Inferior parietal cortex (tissue), 1 donor: ENCODE results near the gene KCTD6.

Experiments used
- DNase-seq: peaks from one replicate; pipeline ENCODE4 v3.0.0-alpha.2; 2016; ENCODE audit errors: extremely low spot score

KCTD6 gene

GRCh38 chr3:58485801-58486435 lies 6.0 kb upstream of the KCTD6 start:
- no peak for DNase-seq

- DNase-seq = peak; percentile 36
Observed at GRCh38 chr3:58487140-58487886, 4.6 kb upstream of the KCTD6 start.

- no peak for DNase-seq
Observed at GRCh38 chr3:58488967-58489366, 2.9 kb upstream of the KCTD6 start.

- DNase-seq = no peak
Observed at GRCh38 chr3:58490860-58491501, 915 bp upstream of the KCTD6 start.

- peak; percentile 39 for DNase-seq
Observed at GRCh38 chr3:58492494-58492905, 604 bp downstream of the KCTD6 start.

GRCh38 chr3:58494107-58494506 lies 2.2 kb downstream of the KCTD6 start:
- no peak for DNase-seq

GRCh38 chr3:58495101-58495500 lies 3.2 kb downstream of the KCTD6 start:
- DNase-seq = no peak

- no peak for DNase-seq
Observed at GRCh38 chr3:58496206-58496857, 4.4 kb downstream of the KCTD6 start.

GRCh38 chr3:58497097-58497496 lies 5.2 kb downstream of the KCTD6 start:
- DNase-seq = peak; percentile 65

- no peak for DNase-seq
Observed at GRCh38 chr3:58502872-58503271, 11.0 kb downstream of the KCTD6 start.

- no peak for DNase-seq
Observed at GRCh38 chr3:58507356-58508078, 15.6 kb downstream of the KCTD6 start.

- no peak for DNase-seq
Observed at GRCh38 chr3:58508437-58508836, 16.5 kb downstream of the KCTD6 start.

- no peak for DNase-seq
Observed at GRCh38 chr3:58514405-58514804, 22.5 kb downstream of the KCTD6 start.

- DNase-seq = no peak
Observed at GRCh38 chr3:58518291-58518789, 26.4 kb downstream of the KCTD6 start.

GRCh38 chr3:58519668-58520402 lies 27.9 kb downstream of the KCTD6 start:
- DNase-seq = no peak

GRCh38 chr3:58520403-58521335 lies 28.8 kb downstream of the KCTD6 start:
- no peak for DNase-seq

- DNase-seq = no peak
Observed at GRCh38 chr3:58521336-58521670, 29.4 kb downstream of the KCTD6 start.

- peak; percentile 13 for DNase-seq
Observed at GRCh38 chr3:58521917-58522631, 30.2 kb downstream of the KCTD6 start.

GRCh38 chr3:58522759-58523425 lies 31.0 kb downstream of the KCTD6 start:
- DNase-seq = no peak
